ENCODE results near the gene DNAJA1.

The DNAJA1 gene

DNA sequence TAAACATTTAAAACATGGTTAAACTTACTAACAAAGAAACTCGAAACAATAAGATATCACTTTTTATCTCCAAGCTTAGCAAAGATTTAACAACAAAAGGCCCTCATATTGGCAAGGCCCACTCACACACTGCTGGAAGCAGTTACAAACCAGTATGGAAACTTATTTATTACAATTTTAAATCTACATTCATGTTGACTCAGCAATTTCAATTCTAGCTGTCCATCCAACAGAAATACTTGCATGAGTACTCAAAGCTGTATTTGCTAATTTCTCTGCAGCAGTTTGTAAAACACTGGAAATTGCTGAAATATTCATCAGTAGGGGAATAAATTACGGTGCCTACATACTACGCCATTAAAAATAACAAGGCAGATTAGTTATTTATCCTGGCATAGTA is 2.8 kb upstream of the DNAJA1 start:
- peak overlapping the region; percentile 99; the same call in 1 of the 2 replicates for H3K27ac ChIP-seq
- TF ChIP-seq, protein P1, sequence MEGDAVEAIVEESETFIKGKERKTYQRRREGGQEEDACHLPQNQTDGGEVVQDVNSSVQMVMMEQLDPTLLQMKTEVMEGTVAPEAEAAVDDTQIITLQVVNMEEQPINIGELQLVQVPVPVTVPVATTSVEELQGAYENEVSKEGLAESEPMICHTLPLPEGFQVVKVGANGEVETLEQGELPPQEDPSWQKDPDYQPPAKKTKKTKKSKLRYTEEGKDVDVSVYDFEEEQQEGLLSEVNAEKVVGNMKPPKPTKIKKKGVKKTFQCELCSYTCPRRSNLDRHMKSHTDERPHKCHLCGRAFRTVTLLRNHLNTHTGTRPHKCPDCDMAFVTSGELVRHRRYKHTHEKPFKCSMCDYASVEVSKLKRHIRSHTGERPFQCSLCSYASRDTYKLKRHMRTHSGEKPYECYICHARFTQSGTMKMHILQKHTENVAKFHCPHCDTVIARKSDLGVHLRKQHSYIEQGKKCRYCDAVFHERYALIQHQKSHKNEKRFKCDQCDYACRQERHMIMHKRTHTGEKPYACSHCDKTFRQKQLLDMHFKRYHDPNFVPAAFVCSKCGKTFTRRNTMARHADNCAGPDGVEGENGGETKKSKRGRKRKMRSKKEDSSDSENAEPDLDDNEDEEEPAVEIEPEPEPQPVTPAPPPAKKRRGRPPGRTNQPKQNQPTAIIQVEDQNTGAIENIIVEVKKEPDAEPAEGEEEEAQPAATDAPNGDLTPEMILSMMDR (conservative IDR thresholded peaks at IDR 0.05), result no peak

DNA sequence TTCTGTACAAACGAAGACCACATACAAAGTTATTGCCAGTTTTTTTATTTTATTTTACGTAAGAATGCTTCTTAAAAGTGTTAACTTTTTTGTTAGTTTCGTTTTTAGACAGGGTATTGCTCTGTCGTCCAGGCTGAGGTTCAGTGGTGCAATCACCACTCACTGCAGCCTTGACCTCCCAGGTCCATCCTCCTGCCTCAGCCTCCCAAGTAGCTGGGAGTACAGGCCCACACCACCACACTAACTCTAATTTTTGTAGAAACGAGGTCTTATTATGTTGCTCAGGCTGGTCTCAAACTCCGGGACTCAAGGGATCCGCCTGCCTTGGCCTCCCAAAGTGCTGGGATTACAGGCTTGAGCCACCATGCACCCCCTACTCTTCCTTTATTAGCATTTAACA is 2.3 kb upstream of the DNAJA1 start:
- TF ChIP-seq, protein P1 (conservative IDR thresholded peaks at IDR 0.05), result no peak
- H3K27ac ChIP-seq, result peak overlapping the region; percentile 99; the same call in 1 of the 2 replicates

DNA sequence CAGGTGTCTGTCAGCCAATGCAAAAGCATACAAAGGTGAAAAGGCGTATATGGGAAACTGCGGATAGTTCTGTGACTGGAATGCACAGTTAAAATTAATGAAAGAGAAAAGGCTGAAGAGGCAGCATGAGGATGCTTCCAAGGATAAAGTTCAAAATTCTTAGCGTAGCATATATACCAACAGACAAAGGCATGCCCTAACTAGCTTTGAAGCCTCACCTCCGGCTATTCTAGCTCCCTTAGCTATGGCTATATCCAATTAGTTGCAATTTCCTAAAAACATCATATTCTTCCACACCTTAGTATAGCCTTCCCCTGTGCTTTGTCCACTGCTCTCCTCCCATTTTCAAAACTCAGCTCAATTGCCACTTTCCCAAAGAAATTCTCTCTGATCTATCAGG is 1.4 kb upstream of the DNAJA1 start:
- peak overlapping the region; percentile 99 for H3K27ac ChIP-seq
- TF ChIP-seq, protein P1 (conservative IDR thresholded peaks at IDR 0.05), result no peak

DNA sequence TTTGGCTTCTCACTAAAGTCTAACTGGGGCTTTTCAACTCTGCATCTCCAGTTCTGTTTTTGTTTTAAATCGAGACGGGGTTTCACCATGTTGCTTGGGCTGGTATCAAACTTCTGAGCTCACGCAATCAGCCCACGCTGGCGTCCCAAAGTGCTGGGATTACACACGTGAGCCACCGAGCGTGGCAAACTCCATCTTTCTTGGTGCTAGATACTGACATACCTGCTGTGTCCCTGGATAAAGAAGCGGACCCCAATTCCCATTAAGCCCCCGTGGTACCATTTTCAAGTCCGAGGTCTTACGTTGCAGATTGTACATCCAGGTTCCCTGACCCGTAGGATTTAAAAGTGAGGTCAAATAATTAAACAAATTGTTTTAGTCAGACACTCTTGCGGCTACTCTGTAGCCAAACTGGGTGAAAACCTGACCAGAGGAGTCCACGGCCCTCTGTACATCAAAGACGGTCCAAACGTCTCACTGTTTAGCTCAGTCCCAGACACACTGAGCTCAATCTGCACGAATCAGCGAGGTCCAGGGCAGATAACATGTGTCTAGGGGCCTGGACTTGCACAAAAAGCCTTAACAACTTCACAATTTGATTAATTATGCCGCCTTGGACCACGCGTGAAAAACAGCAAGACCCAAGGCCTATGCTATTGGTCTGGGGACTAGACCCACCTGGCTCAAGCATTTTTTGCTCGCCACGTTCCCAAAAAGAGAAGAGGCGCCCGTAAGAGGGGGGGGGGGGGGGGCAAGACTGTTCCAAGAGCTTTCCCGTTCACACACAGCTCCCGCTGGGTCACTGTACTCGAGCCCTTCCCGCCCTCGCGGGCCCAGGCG is 727 bp upstream of the DNAJA1 start:
- H3K27ac ChIP-seq, result peak overlapping the region; percentile 99
- TF ChIP-seq, protein P1 (conservative IDR thresholded peaks at IDR 0.05), result no peak

DNA sequence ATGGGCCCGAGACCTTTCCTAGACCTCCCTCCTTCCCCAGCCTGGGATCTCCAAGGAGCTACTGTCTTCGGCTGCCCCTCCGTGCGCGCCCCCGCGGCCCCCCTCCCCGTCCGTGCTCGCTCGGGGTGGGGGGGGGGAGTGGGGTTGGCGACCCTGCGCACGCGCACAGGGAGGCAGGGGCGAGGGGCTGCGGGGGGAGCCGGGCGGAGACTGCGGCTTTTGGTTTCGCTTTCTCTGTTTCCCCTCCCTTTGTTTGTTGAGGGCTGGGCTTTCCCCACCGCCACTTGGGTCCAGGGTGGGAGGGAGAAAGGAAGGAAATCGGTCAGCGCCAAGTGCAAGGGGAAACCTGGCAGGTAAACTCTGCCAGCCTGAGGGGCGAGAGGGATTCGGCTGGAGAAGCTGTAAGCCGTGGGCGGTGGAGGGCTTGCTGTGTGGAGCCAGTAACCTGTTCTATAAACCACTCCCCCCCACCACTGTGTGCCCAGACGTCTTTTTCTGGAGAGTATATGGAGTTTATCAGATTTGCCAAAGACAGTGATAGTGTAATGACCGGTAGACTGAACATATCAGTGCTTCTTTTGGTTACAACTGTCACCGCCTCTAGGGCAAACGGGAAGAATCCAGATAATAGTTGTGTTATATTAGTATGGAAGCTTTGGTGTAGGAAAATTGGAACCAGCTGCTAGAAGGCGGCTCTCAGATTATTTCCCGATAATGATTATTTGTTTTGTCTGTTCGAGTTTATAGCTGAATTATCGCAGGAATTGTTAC is 684 bp downstream of the DNAJA1 start:
- H3K27ac ChIP-seq, result peak overlapping the region; percentile 99

DNA sequence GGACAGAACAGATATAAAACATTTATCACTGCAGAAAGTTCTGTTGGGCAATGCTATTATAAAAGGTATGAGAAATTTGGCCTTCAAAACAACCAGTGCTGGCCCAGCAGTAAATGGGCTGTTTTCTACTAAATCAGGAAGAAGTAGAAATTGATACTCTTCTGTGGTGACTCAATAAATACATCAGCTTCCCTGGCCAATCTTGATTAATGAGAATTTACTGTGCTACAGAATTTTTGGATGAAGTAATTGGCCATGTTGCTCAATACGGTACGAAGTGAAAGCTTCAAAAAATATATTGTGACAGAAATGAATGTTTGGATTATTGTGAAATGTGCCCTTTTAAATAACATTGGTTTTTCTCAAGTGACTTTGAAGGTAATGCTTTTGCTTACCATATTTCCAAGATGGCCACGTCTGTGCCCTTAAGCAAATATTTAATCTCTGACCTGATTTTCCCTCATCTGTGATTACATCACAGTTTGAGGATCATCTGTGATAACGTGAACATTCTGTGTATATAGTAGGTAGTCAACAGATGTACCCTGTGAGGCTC is 4.2 kb downstream of the DNAJA1 start:
- TF ChIP-seq, protein P1 (conservative IDR thresholded peaks at IDR 0.05), result no peak
- peak overlapping the region; percentile 99; the same call in 1 of the 2 replicates for H3K27ac ChIP-seq

More for the DNA sequence above, 684 bp downstream of the DNAJA1 start:
- TF ChIP-seq, protein P1 (conservative IDR thresholded peaks at IDR 0.05), result no peak

DNA sequence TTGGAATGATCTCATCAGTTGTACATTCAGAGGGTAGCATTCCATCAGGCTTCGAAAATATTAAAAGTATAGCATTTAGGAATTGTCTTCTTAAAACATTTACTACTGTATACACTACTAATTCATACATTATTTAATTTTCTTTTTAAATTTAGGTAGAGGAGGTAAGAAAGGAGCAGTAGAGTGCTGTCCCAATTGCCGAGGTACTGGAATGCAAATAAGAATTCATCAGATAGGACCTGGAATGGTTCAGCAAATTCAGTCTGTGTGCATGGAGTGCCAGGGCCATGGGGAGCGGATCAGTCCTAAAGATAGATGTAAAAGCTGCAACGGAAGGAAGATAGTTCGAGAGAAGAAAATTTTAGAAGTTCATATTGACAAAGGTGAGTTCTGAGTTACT is 5.2 kb downstream of the DNAJA1 start:
- no peak overlapping the region for H3K27ac ChIP-seq
- TF ChIP-seq, protein P1 (conservative IDR thresholded peaks at IDR 0.05), result no peak

All from VCaP (cell line).